GM19468 (cell line): ENCODE data around the gene TRAF3IP1.
"Not testable (repeated sequence)": the region's sequence is repeated elsewhere in the genome, so short reads cannot be mapped to it uniquely, and the experiment has no call there.

Source experiments
- ATAC-seq: cut with Tn5 transposase; IDR thresholded peaks from one replicate; pipeline ENCODE4 v1.9.1; 2021; ENCODE audit warnings: mild to moderate bottlenecking, moderate library complexity, moderate number of reproducible peaks; ENCODE audit not compliant: unreplicated experiment; ENCODE audit errors: extremely low read depth

TRAF3IP1 gene

GRCh38 chr2:238320246-238320647 is at the start of gene TRAF3IP1:
TSS of gene TRAF3IP1 (plus strand) at chr2:238320518. CDS start at chr2:238320663, 145 bp downstream.
- ATAC-seq: peak; percentile 92

- no peak for ATAC-seq
These were observed 49.7 kb upstream of the TRAF3IP1 start for GRCh38 chr2:238270606-238271005.

GRCh38 chr2:238271061-238271554 is 49.2 kb upstream of the TRAF3IP1 start:
- ATAC-seq: no peak

- not testable (repeated sequence) for ATAC-seq
These were observed 48.6 kb upstream of the TRAF3IP1 start for GRCh38 chr2:238271686-238272085.

GRCh38 chr2:238272156-238272555 is 48.2 kb upstream of the TRAF3IP1 start:
- no peak for ATAC-seq

- ATAC-seq: not testable (repeated sequence)
These were observed 46.9 kb upstream of the TRAF3IP1 start for GRCh38 chr2:238273433-238273832.

- no peak for ATAC-seq
These were observed 46.0 kb upstream of the TRAF3IP1 start for GRCh38 chr2:238274152-238274865.

GRCh38 chr2:238277695-238278094 is 42.6 kb upstream of the TRAF3IP1 start:
- ATAC-seq: no peak

GRCh38 chr2:238278626-238279323 is 41.5 kb upstream of the TRAF3IP1 start:
- no peak for ATAC-seq

GRCh38 chr2:238279324-238279682 is 41.0 kb upstream of the TRAF3IP1 start:
- ATAC-seq: no peak

GRCh38 chr2:238280083-238280825 is 40.1 kb upstream of the TRAF3IP1 start:
- ATAC-seq: no peak

- no peak for ATAC-seq
These were observed 38.4 kb upstream of the TRAF3IP1 start for GRCh38 chr2:238281826-238282480.

GRCh38 chr2:238282861-238283738 is 37.2 kb upstream of the TRAF3IP1 start:
- no peak for ATAC-seq

GRCh38 chr2:238284802-238285515 is 35.4 kb upstream of the TRAF3IP1 start:
- no peak for ATAC-seq

GRCh38 chr2:238285653-238286082 is 34.6 kb upstream of the TRAF3IP1 start:
- no peak for ATAC-seq

- ATAC-seq: no peak
These were observed 34.2 kb upstream of the TRAF3IP1 start for GRCh38 chr2:238286095-238286494.

- ATAC-seq: no peak
These were observed 33.8 kb upstream of the TRAF3IP1 start for GRCh38 chr2:238286551-238286950.

GRCh38 chr2:238286987-238287736 is 33.2 kb upstream of the TRAF3IP1 start:
- no peak for ATAC-seq
